ENCODE data around the gene HIPK4. TPM values are rescaled to one million over a fixed set of nuclear protein-coding genes. Genes with fewer than 3 reads are reported as not detected.

HIPK4 gene
- total and polyA plus RNA-seq, 2 of the 4 experiments (the other 2 are of a cell fraction), result 0.12 to 0.18 TPM

DNA sequence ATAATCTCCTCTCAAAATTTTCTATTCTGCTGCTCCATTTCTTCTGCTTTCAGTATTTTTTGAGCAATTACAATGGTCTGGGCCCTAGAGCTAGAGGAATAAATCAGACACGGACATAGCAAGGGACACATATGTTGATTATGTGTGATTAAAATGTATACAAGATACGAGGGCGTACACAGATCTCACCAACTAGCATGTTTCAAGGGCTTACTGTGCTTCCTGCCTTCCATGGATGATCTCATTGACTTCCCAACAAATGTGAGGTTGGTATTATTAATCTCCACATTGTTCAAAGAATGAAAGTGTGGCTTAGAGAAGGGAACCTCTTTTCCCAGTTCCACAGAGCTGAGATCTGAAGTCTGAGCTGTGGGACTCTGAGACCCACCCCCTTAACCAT is 32.3 kb downstream of the HIPK4 start:
- no peak overlapping the region; the same call in 1 of the 2 replicates for H4K91ac ChIP-seq (ENCODE audit: insufficient read depth, low read depth, low read length)
- no peak overlapping the region for H2BK120ac ChIP-seq (ENCODE audit: low read depth, low read length)
- peaks cover 14 to 37% of the 10 kb centered on the region in 2 experiments for H3K79me1 ChIP-seq (ENCODE audit: low read depth in 1 of 2, low read length in 2 of 2)
- peaks cover 15% of the 10 kb centered on the region for H3K9me1 ChIP-seq (ENCODE audit: insufficient read depth, low read length)
- no peak overlapping the region for H3K27ac ChIP-seq (ENCODE audit: insufficient read depth, low read length)
- no peak overlapping the region; a peak in 1 of 4 replicates for H4K8ac ChIP-seq (ENCODE audit: low read depth in 2 of 2, low read length in 2 of 2)
- intact Hi-C loops (cut with micrococcal nuclease) (no loop called here), in situ Hi-C loops (cut with MboI; ENCODE audit: low sequenced_read_pairs) (no loop called here), dilution Hi-C loops (cut with HindIII; ENCODE audit: low sequenced_read_pairs, unreplicated experiment) (no loop called here)
- H3K4me1 ChIP-seq (ENCODE audit: control insufficient read depth, insufficient read depth, low read length), result peaks cover 6% of the 10 kb centered on the region
- ATAC-seq (ENCODE audit: low read depth) (peak; percentile 73), DNase-seq (peak; percentile 54)
- H3K9ac ChIP-seq (ENCODE audit: low read depth, low read length), result no peak overlapping the region
- no peak overlapping the region for H3K56ac ChIP-seq (ENCODE audit: extremely low read depth, insufficient read depth, low read length)
- H3K4me2 ChIP-seq (ENCODE audit: low read depth, low read length), result peak overlapping the region; percentile 22; the same call in 1 of the 2 replicates
- H3K9me3 ChIP-seq (ENCODE audit: control insufficient read depth, insufficient read depth, low read length), result no peaks in the 10 kb centered on the region
- ChIA-PET CTCF (no interaction called here), POLR2A (ENCODE audit: unreplicated experiment) (no interaction called here)
- no peak overlapping the region for H3K4me3 ChIP-seq (ENCODE audit: insufficient read depth, low read depth, low read length)
- TF ChIP-seq CTCF (conservative IDR thresholded peaks at IDR 0.05; ENCODE audit: low read depth, low read length), result no peak
- no peak for TF ChIP-seq POLR2A (IDR thresholded peaks at IDR 0.05; ENCODE audit: low read depth, low read length)
- no peak for TF ChIP-seq RAD21 (IDR thresholded peaks at IDR 0.05; ENCODE audit: low read length)
- TF ChIP-seq MXI1 (IDR thresholded peaks at IDR 0.05; ENCODE audit: borderline replicate concordance, low read depth, low read length), result no peak
- no peak for TF ChIP-seq BHLHE40 (IDR thresholded peaks at IDR 0.05; ENCODE audit: low read depth, low read length)
- TF ChIP-seq FOS (IDR thresholded peaks at IDR 0.05; ENCODE audit: low read depth, low read length), result no peak
- no peak overlapping the region for H2BK15ac ChIP-seq (ENCODE audit: low read depth, low read length)
- no peak overlapping the region for H2BK20ac ChIP-seq (ENCODE audit: low read depth, low read length)
- no peak overlapping the region for H3K23ac ChIP-seq (ENCODE audit: low read depth, low read length)
- no peak overlapping the region for H2AK9ac ChIP-seq (replicated peaks; ENCODE audit: low read depth, low read length, poor library complexity)
- H4K5ac ChIP-seq (ENCODE audit: low read depth, low read length), result no peak overlapping the region
- H3K14ac ChIP-seq (replicated peaks; ENCODE audit: low read depth, low read length), result no peak overlapping the region
- no CpG with 5 or more reads among the region's 3 CpGs for WGBS, 2 experiments (ENCODE audit: extremely low coverage in 2 of 2, insufficient read length in 1 of 2)
- no peak overlapping the region for H3K18ac ChIP-seq (ENCODE audit: low read depth, low read length)
- H2AK5ac ChIP-seq (ENCODE audit: low read depth, low read length), result no peak overlapping the region
- H3K36me3 ChIP-seq (ENCODE audit: control insufficient read depth, insufficient read depth, low read length), result peaks cover 5% of the 10 kb centered on the region; the same call in 1 of the 2 replicates
- no TSS peak for BruUV-seq (replicated peaks)
- no peaks in the 10 kb centered on the region for H3K27me3 ChIP-seq (ENCODE audit: control insufficient read depth, insufficient read depth, low read length)
- no peak overlapping the region for H2AFZ ChIP-seq (replicated peaks; ENCODE audit: low read length, poor library complexity)
- peak overlapping the region; percentile 5 for H2BK5ac ChIP-seq (ENCODE audit: low read depth, low read length, poor library complexity, severe bottlenecking)
- H4K20me1 ChIP-seq (ENCODE audit: insufficient read depth, low read length), result 0 out of 2 replicates have a peak, but pooled peaks cover 7% of the 10 kb centered on the region
- no peak overlapping the region for H3K4ac ChIP-seq (ENCODE audit: low read depth, low read length)

Measured in IMR-90 (cell line).